KBM-7 (cell line): Measurements from ENCODE around the gene C1orf94.
"Not testable (repeated sequence)": the region's sequence is repeated elsewhere in the genome, so short reads cannot be mapped to it uniquely, and the experiment has no call there.

Experiments
- DNase-seq: peaks from one replicate; pipeline ENCODE4 v3.0.0-alpha.2; 2015
- in situ Hi-C: fragments of 300-500 bp; cut with MboI; formaldehyde crosslinking; loops from 2 replicates; pipeline ENCODE4 v1.14.3; 2020; ENCODE audit warnings: low sequenced_read_pairs, low pct_unique_long_range_greater_than_20kb, mixed read lengths

Gene C1orf94

GRCh38 chr1:34163792-34164731, 12.6 kb upstream of the C1orf94 start:
- in situ Hi-C loops = no loop called here
- DNase-seq = no peak

GRCh38 chr1:34164771-34165391, 11.8 kb upstream of the C1orf94 start, which contains the start of gene CSMD2:
CSMD2 (minus strand) TSS chr1:34165230; CDS start chr1:34165097, 133 bp downstream.
- in situ Hi-C loops = no loop called here
- DNase-seq = no peak

DNA sequence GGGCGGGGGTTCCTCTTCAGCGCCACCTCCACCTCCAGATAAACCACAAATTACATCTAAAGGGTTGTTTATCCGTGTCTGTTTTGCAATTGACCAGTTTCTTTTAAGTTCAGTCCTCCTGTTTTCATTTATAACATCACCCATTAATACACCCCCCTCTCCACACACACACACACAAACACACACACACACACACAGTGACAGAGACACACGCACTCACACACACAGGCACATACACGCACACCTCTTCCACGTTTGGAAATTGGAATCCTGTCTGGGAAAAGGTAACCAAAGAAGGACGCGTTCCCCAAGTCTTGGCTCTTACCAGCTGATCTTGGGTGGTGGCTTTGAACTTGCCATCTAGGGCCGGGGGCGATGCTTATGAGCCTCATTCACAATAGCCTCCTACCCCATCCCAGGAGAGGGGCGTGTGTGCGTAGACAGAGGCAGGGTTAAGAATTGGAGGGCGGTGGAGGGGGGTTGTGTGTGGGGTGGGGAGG, 11.2 kb upstream of the C1orf94 start:
- no peak for DNase-seq
- in situ Hi-C loops = no loop called here

GRCh38 chr1:34166191-34166624, 10.5 kb upstream of the C1orf94 start:
- no peak for DNase-seq

DNA sequence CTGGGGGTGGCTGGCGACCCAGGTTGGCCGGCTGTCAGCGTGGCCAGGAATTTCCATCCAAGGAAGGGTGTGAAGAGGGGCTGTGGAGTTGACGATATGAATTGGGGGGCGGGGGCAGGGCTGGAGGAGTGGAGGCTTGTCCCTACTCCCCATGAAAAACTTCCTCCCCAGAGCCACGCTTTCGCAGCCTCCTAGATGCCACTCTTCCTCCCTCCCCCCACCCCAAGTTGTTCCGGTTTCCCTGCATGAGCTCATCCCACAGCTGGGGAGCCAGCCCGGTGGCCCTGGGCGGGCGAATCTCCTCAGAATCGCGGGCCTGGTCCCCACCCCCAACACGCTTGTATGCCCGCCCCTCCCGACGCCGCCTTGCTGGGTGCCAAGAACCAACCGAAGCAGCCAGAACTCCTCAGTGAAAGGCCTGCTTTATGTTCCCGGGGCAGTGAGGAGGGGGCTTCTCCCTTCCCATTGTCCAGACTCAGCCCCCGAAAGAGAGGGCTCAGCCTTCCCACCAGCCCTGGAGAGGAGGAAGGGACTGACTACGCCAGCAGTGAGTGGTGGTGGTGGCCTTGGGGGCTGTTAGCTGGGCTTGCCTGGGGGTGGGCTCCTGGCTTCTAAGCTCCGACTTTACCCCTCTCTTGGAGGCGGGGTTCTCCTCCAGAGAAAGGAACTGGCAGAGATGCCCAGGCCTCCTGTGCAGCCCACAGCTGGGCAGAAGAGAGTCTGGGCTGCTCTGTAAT, 9.9 kb upstream of the C1orf94 start:
- DNase-seq = no peak
- in situ Hi-C loops = no loop called here

More at GRCh38 chr1:34166191-34166624, 10.5 kb upstream of the C1orf94 start:
- in situ Hi-C loops = no loop called here

DNA sequence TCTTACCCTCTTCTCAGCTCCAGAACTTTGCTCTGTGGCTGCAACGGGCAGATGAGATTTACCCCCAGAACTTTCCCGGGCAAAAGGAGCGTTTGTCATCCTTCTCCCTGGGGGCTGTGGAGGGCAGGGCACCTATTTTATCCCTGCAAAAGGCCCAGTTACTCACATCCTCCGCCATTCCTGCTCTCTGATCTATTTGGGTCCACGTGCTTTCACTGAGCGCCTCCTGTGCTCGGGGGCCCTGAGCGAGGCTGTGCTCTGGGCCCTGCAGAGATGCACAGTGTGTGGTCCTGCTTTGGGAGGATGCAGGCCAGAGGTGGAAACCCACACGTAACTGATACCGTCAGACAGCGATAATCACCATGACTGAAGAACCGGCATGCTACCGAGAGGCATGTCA, 9.3 kb upstream of the C1orf94 start:
- in situ Hi-C loops = no loop called here
- no peak for DNase-seq

- DNase-seq = no peak
- in situ Hi-C loops = no loop called here
These were observed 963 bp upstream of the C1orf94 start for GRCh38 chr1:34175744-34176143.

DNA sequence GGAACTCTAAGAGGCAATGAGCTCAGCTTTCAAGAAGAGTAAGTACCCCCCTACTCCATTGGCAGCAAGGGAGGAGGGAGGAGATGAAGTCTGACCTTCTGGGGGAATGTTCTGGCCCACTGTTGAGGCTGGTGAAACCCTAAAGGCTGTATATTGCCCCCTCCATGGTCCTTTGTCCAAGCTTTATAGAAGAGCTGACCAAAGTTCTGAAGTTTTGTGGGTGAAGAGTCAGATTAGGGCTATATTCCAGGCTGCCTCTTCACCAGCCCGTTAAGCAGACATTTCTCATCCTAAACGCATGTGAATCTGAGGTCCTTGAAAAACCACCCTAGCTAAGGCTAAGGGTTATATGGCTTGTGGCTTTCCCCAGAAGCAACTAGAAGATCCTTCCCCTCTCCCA, 1.4 kb downstream of the C1orf94 start:
- DNase-seq = no peak
- in situ Hi-C loops = no loop called here

- in situ Hi-C loops, DNase-seq: not testable (repeated sequence)
These were observed 6.7 kb downstream of the C1orf94 start for GRCh38 chr1:34183381-34183780.

- DNase-seq = no peak
- in situ Hi-C loops = no loop called here
These were observed 10.2 kb downstream of the C1orf94 start for GRCh38 chr1:34186741-34187494.

DNA sequence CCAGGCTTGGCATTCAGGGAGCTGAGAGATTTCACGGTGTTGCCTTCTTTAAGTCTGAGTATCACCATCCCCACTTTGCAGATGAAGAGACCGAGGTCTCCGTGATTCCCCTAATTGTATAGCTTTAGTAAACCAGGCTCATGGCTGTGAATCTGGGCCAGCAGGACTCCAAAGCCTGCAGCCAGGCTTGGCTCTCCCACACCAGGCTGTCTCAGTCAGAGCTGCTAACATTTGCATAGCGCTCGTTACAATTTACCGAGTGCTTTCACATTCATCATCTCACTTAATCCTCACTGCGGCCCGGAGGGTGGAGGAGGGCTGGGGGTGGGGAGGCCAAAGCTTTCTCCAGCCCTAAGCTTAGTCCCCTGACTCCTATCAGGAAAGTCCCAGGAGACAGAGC, 11.7 kb downstream of the C1orf94 start:
- in situ Hi-C loops = no loop called here

DNA sequence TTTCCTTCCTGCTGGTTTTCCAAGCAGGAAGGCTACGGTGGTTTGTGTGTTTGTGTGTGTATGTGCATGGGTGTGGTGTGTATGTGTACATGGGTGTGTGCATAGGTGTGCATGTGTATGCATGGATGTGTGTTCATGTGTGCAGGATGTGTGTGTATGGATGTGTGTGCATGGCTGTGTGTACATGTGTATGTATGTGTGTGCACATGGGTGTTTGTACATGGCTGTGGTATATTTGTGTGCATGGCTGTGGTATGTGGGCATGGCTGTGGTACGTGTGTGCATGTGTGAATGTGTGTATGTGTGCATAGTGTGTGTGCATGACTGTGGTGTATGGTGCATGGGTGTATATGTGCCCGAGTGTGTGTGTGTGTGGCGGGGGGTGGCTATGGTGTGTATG, 12.3 kb downstream of the C1orf94 start:
- in situ Hi-C loops = no loop called here
- no peak for DNase-seq

More for the DNA sequence above, 11.7 kb downstream of the C1orf94 start:
- DNase-seq = no peak

DNA sequence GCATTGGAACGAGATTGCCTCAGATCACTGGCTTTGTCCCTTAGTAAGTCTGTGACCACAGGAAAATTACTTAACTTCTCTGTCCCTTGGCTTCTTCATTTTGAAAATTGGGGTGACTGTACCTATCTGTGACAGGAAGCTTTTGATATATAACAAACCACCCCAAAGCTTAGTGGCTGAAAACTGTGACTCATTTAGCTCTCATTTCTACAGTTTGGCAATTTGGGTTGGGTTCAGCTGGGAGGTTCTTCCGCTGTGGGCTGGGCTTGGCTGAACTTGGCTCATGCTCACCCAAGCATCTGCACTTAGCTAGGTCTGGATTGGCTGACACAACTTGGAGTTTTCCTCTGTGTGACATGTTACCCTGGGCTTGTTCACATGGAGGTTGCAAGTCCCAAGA, 14.0 kb downstream of the C1orf94 start:
- in situ Hi-C loops = no loop called here

GRCh38 chr1:34192621-34193020, 15.9 kb downstream of the C1orf94 start:
- no peak for DNase-seq
- in situ Hi-C loops = no loop called here

More for the DNA sequence above, 14.0 kb downstream of the C1orf94 start:
- DNase-seq = no peak

- no peak for DNase-seq
These were observed 23.2 kb downstream of the C1orf94 start for GRCh38 chr1:34199927-34200326.

GRCh38 chr1:34212673-34213072, 36.0 kb downstream of the C1orf94 start:
- in situ Hi-C loops = no loop called here

More at GRCh38 chr1:34199927-34200326, 23.2 kb downstream of the C1orf94 start:
- in situ Hi-C loops = no loop called here

GRCh38 chr1:34213956-34214355, 37.2 kb downstream of the C1orf94 start:
- in situ Hi-C loops = no loop called here
- no peak for DNase-seq

More at GRCh38 chr1:34212673-34213072, 36.0 kb downstream of the C1orf94 start:
- DNase-seq = no peak

DNA sequence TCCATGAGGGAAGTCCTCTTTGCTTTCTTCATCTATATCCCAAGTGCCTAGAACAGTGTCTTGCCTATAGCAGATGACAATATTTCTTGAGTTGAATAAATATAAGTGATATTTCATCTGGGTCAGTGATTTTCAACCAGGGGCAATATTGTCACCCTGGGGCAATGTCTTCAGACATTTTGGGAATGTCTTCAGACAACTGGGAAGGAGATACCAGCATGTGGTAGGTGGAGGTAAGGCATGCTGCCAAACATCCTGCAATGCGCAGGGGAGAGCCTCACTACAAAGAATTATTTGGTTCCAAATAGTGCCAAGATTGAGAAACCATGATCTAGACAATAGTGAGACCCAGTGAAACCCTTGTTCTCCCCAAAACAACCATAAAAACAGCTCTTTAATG, 54.7 kb downstream of the C1orf94 start:
- in situ Hi-C loops = no loop called here
- DNase-seq = no peak

GRCh38 chr1:34235594-34235993, 58.9 kb downstream of the C1orf94 start:
- no peak for DNase-seq
- in situ Hi-C loops = no loop called here
